AG09319 (cell line): ENCODE results near the gene RET.

Source experiments
- DNase-seq: peaks from one replicate; pipeline ENCODE4 v3.0.0-alpha.2; 2010; ENCODE audit warnings: low read depth; ENCODE audit errors: extremely low read depth
- CTCF ChIP-seq: IDR thresholded peaks from 2 replicates; pipeline ENCODE4 v1.5.1; 2011; ENCODE audit warnings: low read depth, mild to moderate bottlenecking, inconsistent platforms, low read length, moderate library complexity

The RET gene

GRCh38 chr10:43065761-43066160 lies 11.1 kb upstream of the RET start:
- TF ChIP-seq CTCF: no peak
- DNase-seq: no peak

DNA sequence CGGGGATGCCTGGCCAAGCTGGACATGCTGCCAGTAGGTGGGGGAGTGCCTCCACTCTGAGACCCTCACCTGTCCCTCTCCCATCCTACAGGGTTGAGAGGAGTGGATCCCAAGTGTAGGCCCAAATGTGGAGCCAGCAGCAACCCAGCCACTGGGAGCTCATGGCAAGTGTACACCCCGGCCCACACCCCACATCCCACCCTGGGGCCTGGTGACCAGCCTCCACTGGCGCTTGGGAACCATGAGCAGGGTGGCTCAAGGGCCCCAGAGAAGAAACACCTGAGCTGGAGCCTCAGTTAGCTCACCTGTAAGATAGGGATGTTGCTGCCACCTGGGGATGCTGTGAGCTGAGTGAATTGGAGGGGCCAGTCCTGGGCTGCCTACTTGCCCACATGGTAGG lies 10.4 kb upstream of the RET start:
- no peak for TF ChIP-seq CTCF
- DNase-seq: no peak

GRCh38 chr10:43067391-43068135 lies 9.3 kb upstream of the RET start:
- TF ChIP-seq CTCF: no peak
- DNase-seq: no peak

- TF ChIP-seq CTCF: no peak
Measured at GRCh38 chr10:43068136-43068395, 8.8 kb upstream of the RET start.

DNA sequence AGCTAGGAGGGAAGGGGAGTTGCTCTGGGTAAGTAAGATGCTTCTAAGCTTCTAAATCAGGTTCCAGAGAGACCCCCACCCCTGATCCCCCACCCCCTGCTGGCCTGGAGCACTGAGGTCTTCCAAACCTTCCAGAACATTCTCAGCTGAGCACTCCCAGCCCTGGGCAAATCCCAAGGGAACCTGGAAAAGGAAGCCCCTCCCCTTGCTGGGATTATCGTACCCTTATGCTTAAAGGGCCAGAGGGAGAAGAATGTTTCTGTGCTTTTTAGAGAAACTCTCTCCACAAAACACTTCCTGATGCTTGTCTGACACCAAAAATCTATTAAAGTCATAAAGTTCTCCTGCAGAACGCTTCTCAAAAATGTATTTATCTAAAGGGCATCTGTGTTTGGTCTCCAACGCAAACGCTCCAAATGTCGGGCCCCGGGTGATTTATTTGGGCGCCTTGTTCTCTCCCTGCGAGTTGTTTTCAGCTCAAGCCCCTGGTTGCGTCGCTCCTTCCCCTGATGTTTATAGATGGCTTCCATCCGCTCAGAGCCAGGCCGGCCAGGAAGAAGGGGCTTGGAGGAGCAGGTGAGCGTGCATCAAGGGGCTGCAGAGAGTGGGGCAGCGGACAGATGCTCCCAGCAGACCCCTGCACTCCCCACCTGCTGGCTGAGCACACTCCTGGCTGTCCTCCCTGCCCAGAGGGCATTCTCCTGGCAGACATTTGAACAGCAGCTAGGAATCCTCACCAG lies 8.2 kb upstream of the RET start:
- TF ChIP-seq CTCF: no peak

More at GRCh38 chr10:43068136-43068395, 8.8 kb upstream of the RET start:
- no peak for DNase-seq

GRCh38 chr10:43069211-43069515 lies 7.7 kb upstream of the RET start:
- no peak for TF ChIP-seq CTCF
- no peak for DNase-seq

More for the DNA sequence above, 8.2 kb upstream of the RET start:
- no peak for DNase-seq

- no peak for TF ChIP-seq CTCF
- DNase-seq: no peak
Measured at GRCh38 chr10:43069579-43069978, 7.3 kb upstream of the RET start.
